Body of pancreas (tissue), 4 donors: ENCODE measurements around the gene C2orf72. TPM values are rescaled to one million over a fixed set of nuclear protein-coding genes. Genes with fewer than 3 reads are reported as not detected.

Experiments used
- ATAC-seq: fragments of 150-250 bp; one replicate; pipeline ENCODE4 v1.9.1; 2016
- DNase-seq, 4 donors: peaks; one replicate each; pipeline ENCODE4 v3.0.0-alpha.2; 2019
- H3K27ac ChIP-seq, 4 donors: fragments of 200-600 bp; sonication (generic); 1 replicate in 3 of 4; 2 replicates in 1 of 4; pipeline versions ENCODE4 v1.5.1 to v1.6.1; 2016 to 2019; ENCODE audit warnings: mild to moderate bottlenecking in 1 of 4, mixed read lengths in 1 of 4, moderate library complexity in 1 of 4
- H3K27me3 ChIP-seq, 2 donors: fragments of 200-600 bp; sonication (generic); one replicate each; pipeline ENCODE4 v1.6.0; 2016; ENCODE audit warnings: mild to moderate bottlenecking in 1 of 2
- H3K36me3 ChIP-seq, 2 donors: fragments of 200-600 bp; sonication (generic); replicated peaks in 1 of 2; 2 replicates each; pipeline ENCODE4 v1.5.1; 2016; ENCODE audit warnings: low read depth in 2 of 2; ENCODE audit not compliant: insufficient read depth in 1 of 2
- H3K4me1 ChIP-seq: fragments of 200-600 bp; sonication (generic); one replicate; pipeline ENCODE4 v1.6.0; 2016
- H3K4me3 ChIP-seq, 2 donors: fragments of 200-600 bp; sonication (generic); 1 replicate in 1 of 2; 2 replicates in 1 of 2; pipeline ENCODE4 v1.5.1; 2016 to 2019
- H3K9me3 ChIP-seq, 3 donors: fragments of 200-600 bp; sonication (generic); 1 replicate in 2 of 3; 2 replicates in 1 of 3; pipeline ENCODE4 v1.5.1; 2016
- CTCF ChIP-seq, 7 experiments: fragments of 450-650 bp in 4 of 7; fragments of 200-600 bp in 3 of 7; sonication (generic) in 3 of 7; IDR thresholded peaks; one replicate each; pipeline ENCODE4 v1.5.1; 2016 to 2019; ENCODE audit warnings: antibody characterized with exemption in 7 of 7
- POLR2A ChIP-seq, 3 donors: fragments of 450-650 bp; IDR thresholded peaks; one replicate each; pipeline ENCODE4 v1.6.1; 2016; ENCODE audit warnings: antibody characterized with exemption in 3 of 3, mild to moderate bottlenecking in 2 of 3
- WGBS, 2 donors: methylation state at CpG; one replicate each; pipeline ENCODE4 v1.1.5; 2017; 5-methylcytosine and 5-hydroxymethylcytosine counted together
- intact Hi-C: fragments of 100-400 bp; cut with DNase I; formaldehyde crosslinking; loops from one replicate; pipeline ENCODE4 v1.15.1; 2023
- total RNA-seq, 2 donors: library from RNA; depleted of rRNA; stranded (reverse); fragments of >200 nt; gene quantifications; one replicate each; pipeline ENCODE4 v1.1.0, GENCODE V29; 2016

C2orf72 gene
- total RNA-seq, 2 donors from 2014 or later: 14.5 to 52.1 TPM

- Histone ChIP-seq H3K9me3 (no peaks in the 10 kb centered on the region), H3K4me1 (peaks cover 9% of the 10 kb centered on the region), H3K27ac (no peak overlapping the region), H3K4me3 (no peak overlapping the region), H3K36me3 (no peaks in the 10 kb centered on the region), H3K27me3 (no peaks in the 10 kb centered on the region)
- intact Hi-C loops: no loop called here
- no peak for DNase-seq
- TF ChIP-seq POLR2A (IDR thresholded peaks at IDR 0.05): no peak
- TF ChIP-seq CTCF (IDR thresholded peaks at IDR 0.05): no peak
- WGBS, 2 donors: 59 to 60% methylated on average over 10 of the region's 10 CpGs
- no peak for ATAC-seq
These were observed 29.8 kb upstream of the C2orf72 start for GRCh38 chr2:231007286-231008098.

DNA sequence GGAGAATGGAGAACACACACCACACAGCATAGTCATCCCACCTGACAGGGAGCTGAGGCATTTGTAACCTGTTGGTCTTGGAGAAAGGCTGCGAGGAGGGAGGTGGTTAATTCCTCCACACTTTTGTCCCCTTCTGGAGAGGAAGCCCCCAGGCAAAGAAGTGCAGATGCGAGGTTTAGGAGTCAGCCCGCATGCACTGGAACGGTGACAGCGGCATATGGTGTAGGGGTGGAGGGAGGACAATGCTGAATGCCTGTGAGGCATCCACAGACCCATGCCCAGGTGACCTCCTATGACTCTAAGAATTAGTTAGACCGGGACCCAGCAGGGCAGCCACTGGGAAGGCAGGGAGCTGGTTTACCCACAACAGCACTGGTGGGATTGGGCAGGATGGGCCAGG lies 29.2 kb upstream of the C2orf72 start:
- ATAC-seq: no peak

DNA sequence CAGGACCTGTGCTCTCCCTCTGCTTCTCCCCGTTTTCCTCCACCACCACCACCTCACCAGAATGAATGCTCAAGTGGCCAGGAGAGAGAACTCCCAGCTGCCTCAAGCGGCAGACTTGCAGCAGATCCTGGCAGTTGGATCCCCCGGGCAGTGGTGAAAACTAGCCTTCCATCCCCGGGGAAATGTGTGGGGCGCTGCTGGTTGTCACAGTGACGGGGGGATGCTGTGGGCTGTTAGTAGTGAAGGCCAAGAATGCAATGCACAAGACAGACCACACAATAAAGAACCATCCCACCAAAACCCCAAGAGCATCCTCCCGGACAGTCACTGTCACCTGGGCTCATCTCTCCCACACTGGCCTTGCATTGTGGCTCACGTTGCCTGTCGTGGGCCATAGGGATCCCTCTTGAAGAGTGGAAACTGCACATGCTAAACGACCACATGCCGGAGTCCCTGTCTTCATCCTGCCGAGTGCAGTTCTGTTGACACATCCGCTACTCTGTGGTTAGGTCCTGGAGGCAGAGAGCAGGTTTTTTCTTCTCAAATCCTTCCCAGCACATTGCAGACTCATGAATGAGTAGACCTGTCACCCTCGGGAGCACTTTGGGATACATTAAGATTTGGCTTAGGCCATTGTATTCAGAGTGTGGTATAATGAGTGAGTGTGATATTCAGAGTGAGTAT lies 27.9 kb upstream of the C2orf72 start:
- H3K4me1 ChIP-seq: peaks cover 10% of the 10 kb centered on the region
- no peaks in the 10 kb centered on the region for H3K9me3 ChIP-seq
- DNase-seq (no peak), ATAC-seq (no peak)
- no peak overlapping the region for H3K4me3 ChIP-seq
- WGBS, 2 donors: 53 to 74% methylated on average over 14 of the region's 14 CpGs
- intact Hi-C loops: no loop called here
- H3K27ac ChIP-seq: no peak overlapping the region
- TF ChIP-seq CTCF (IDR thresholded peaks at IDR 0.05) (no peak), POLR2A (IDR thresholded peaks at IDR 0.05) (no peak)
- H3K36me3 ChIP-seq: no peaks in the 10 kb centered on the region
- no peaks in the 10 kb centered on the region for H3K27me3 ChIP-seq

More for the DNA sequence above, 29.2 kb upstream of the C2orf72 start:
- Histone ChIP-seq H3K4me3 (no peak overlapping the region), H3K4me1 (peaks cover 10% of the 10 kb centered on the region), H3K9me3 (no peaks in the 10 kb centered on the region), H3K27ac (no peak overlapping the region), H3K36me3 (no peaks in the 10 kb centered on the region), H3K27me3 (no peaks in the 10 kb centered on the region)
- TF ChIP-seq CTCF (IDR thresholded peaks at IDR 0.05): no peak
- TF ChIP-seq POLR2A (IDR thresholded peaks at IDR 0.05): no peak
- no peak for DNase-seq
- 86 to 88% methylated on average over 6 of the region's 6 CpGs for WGBS, 2 donors
- intact Hi-C loops: no loop called here

GRCh38 chr2:231010201-231010730 lies 27.1 kb upstream of the C2orf72 start:
- Histone ChIP-seq H3K27me3 (no peaks in the 10 kb centered on the region), H3K27ac (no peak overlapping the region), H3K4me1 (peaks cover 10% of the 10 kb centered on the region), H3K36me3 (no peaks in the 10 kb centered on the region), H3K4me3 (no peak overlapping the region), H3K9me3 (no peaks in the 10 kb centered on the region)
- WGBS, 2 donors: 59 to 69% methylated on average over 2 of the region's 2 CpGs
- DNase-seq: no peak
- intact Hi-C loops: no loop called here
- no peak for ATAC-seq
- no peak for TF ChIP-seq CTCF (IDR thresholded peaks at IDR 0.05)
- no peak for TF ChIP-seq POLR2A (IDR thresholded peaks at IDR 0.05)
